HTERT RPE-1 (cell line): Measurements from ENCODE around the gene GXYLT2.
"Not testable (repeated sequence)": the region's sequence is repeated elsewhere in the genome, so short reads cannot be mapped to it uniquely, and the experiment has no call there.

Experiments
- in situ Hi-C: fragments of 300-500 bp; cut with MboI; formaldehyde crosslinking; loops from 4 replicates; pipeline ENCODE4 v1.14.3; 2020; ENCODE audit warnings: low sequenced_read_pairs

GXYLT2 gene

DNA sequence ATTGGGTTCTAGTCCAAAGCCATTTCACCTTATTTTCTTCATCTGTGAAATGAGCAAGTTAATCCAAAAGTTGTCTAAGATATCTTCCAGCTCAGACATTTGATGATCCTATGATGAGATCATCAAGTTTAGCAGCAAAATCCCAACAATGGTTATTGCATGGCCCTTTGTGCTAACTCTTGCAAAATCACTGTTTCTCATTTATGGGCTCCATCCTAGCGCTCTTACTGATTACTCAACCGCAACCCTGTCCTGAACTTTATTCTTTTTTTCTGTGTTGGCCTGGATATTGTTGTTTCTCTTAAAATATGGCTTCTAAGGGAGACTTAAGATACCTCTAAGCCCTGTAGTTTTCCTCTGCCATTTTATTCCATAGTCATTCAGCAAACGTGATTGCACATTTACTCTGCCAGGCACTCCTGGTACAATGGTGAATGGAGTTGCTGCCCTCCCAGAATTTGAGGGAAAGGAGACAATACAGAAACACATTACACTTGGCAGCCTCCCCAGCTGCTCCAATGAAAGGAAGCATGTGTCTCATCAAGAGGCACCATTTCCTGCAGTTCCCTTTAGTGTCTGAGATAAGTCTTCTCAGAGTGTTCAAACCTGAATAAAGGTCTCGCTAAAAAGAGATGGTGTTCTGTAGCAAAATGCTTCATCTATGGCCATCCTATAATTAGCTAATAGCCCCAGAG, 4.4 kb downstream of the GXYLT2 start:
- in situ Hi-C loops = no loop called here

DNA sequence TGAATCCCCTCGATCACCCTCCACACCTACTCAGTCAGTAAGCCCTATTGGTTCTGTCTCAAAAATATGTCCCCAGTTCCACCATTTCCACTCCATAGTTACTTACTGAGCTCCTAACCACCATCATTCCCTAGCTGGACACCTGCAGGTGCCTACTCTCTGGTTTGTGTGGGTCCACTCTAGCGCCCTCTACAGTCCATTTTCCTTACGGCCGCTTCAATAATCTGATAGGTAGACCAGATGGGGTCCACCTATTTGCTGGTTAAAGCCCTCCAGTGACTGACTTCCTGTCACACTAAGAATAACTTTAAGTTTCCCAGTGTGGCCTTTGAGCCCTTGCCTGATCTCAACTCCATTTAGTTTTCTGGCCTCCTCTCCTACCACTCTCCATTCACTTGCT, 5.0 kb downstream of the GXYLT2 start:
- in situ Hi-C loops = no loop called here

DNA sequence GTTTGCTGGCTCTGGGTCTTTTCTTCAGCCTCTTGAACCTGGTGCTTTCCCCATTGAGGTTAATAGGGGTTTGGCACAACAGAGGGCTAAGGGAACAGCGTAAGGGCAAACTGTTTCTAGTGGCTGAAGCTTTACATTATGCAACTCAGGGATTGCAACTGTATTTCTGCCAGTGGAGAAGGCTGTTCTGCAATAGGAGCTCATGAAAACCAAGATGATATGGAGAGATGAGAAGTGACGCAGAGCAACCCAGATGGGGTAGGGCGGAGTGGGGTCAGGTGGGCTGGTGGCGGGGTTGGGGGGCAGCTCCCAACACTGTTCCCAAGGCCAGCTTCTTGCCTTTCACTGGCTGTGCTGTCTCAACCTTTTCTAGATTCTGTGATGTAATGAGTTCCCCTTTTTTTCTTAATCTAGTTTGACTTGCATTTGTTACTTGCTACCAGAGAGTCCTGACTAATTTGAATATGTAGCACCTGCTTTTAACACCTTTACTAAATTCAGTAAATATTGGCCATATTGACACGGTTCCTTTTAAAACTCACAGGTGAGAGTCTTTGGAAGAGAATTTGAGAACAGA, 7.2 kb downstream of the GXYLT2 start:
- in situ Hi-C loops = no loop called here

DNA sequence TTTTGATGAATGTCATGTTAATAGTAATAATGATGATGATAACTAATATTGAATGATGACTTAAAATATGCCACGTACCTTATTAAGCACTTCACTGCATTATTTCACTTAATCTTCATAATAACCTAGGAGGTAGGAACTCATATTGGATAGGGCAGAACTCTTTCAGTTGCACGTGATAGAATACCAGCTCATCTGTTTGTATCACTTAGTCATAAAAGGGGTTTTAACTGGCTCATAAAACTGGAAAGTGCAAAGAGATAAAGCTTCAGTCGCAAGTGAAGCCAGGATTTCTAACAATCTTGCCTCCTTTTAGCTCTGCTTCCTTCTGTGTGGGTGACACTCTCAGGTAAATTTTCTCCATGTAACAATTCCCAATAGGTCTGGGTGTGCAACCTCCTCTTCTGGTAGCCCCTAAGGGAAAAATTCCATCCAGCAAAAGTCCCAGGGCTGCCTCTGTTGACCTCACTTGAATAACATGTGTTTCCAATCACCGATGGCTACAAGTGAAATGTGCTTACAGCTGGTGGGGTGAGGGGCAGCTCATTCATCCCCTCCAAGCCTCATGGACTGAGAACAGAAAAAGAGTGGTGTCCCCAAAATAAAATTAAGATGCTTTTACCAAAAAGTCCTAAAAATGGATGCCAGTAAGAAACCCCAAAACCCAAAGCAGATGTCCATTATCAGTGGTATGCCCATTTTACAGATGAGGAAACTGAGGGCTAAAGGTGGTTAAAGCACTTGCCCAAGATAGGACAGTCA, 9.3 kb downstream of the GXYLT2 start:
- in situ Hi-C loops = no loop called here

DNA sequence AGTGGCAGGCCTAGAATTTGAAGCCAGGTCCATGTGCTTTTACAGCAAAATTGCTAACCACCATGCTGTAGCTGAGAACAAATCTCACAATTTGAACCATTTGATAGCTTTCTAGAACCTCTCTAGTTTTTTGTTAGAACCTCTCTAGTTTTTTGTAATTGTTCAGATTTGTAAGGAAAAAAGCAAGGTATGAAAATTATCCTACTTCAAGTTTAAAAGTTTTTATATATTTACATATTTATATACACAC, 9.8 kb downstream of the GXYLT2 start:
- in situ Hi-C loops = no loop called here

DNA sequence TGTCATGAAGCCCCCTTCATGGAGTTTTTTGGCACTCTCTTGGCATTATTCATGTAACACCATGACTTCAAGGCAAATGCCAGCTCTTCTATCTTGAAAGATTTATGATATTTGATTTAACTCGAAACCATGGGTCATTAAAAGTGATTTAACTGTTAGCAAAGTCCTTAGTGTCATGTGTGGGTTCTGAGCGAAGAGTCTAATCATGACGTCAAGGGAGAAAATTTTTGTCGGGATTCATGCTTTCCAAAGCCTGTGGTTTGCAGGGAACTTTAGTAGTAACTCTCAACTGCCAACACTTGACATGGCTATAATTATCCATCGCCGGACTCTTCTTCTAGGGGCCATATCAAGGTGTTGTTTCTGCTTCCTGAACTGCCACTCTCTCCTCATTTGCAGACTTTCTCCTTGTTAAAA, 11.5 kb downstream of the GXYLT2 start:
- in situ Hi-C loops = no loop called here

DNA sequence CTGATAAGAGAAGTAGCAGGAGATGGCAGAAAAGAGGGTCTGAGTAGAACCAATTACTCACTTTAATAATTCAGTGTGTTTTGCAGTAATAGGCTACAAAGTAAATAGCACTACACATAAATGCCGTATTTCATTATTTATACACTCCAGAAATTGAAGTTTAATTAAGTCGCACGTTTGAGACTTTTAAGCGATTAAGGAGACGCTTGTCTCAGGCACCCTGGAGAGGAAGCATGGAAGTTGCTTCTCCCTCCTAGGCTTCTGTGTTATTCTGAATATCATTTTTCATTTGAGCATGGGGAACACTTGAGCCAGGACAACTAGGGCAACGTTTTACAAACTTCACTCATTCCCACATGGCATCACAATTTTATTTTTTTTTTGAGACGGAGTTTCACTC, 12.2 kb downstream of the GXYLT2 start:
- in situ Hi-C loops = no loop called here

DNA sequence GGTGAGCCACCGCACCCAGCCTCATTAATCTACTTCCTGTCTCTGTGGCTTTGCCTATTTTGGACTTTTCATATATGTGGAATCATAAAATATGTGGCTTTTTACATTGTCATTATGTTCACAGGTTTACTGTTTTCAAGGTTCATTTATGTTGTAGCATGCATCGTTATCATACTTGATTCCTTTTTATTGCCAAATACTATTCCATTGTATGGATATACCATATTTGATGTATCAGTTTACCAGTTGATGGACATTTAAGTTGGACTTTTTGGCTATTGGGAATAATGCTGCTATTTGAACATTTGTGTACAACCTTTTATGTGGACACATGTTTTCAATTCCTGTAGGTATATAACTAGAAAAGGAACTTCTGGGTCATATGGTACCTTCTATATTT, 14.0 kb downstream of the GXYLT2 start:
- in situ Hi-C loops = no loop called here

DNA sequence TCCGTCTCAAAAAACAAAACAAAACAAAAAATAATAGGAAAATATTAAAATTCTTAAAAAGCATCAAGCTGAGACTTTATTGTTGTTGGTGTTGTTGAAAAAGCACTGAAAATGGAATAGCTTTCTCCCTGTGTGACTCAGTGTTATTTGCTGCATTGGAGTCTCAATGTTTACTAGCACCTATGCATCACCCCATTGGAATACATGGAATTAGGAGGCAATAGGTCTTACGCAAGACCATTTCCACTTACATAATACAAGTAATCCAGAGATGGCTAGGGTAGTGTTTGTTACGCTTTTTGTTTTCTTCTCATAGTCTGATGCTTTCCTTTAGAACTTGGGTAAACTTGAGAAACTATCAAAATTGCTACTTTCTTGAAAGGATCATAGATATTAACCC, 15.2 kb downstream of the GXYLT2 start:
- in situ Hi-C loops = no loop called here

DNA sequence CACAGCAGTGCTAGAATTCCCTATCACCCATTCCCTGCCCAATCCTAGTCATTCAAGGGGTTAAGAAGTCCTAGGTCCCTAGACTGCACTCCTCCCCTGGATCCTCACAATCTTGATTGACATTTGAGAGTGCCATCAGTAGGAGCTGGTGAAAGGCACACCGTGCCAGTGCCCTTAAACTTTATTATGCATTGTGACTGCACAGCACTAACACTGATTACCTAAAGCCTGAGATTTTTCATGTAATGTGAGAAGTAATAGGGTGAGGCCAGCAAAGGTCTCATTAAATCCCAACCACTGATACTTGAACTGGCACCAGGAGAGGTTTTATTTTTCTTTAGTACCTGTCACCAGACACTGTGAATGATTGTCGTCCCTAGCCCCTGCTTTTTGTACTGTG, 16.3 kb downstream of the GXYLT2 start:
- in situ Hi-C loops = no loop called here

DNA sequence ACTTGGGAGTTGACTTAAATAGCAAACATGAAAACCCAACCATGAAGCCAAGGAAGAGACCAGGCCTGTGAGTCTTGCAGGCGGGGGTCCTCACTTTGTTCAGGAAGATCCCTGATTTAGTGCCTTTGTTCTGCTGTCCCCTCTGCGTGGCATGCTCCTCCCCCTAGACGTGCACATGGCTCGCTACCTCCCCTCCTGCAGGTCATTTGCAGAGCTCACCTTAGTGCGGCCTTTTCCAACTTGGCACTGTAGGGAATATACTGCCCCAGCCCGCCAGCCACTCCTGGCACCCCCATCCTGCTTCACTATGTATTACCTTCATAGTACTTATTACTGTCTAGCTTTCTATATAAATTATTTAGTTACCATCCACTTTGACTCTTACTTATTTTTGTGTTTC, 18.3 kb downstream of the GXYLT2 start:
- in situ Hi-C loops = no loop called here

DNA sequence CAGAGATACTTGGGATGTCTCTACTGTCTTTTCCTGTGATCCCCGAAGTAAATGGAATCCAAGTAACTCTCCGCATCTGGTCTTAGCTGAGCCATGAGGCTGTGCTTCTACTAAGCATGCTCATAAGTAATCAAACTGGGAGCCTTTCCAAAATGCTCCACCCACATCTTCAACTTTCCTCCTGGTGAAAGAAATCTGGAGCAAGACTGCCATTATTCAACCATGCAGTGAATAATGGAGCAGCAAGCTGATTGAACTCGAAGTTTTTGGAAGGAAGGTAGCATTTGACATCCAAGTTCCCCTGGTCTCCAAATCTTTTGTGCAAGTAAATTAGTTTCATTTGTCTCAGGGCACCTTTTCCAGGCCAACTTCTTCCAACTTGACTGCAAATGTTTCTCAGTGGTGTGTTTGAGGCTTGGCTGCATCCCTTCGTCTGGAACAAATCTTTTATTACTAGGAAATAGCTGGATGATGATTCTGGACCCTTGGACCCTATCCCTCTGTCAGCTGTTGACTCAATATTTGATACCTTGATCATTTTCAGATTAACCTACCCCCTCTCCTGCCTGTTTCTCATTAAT, 19.4 kb downstream of the GXYLT2 start:
- in situ Hi-C loops = no loop called here

DNA sequence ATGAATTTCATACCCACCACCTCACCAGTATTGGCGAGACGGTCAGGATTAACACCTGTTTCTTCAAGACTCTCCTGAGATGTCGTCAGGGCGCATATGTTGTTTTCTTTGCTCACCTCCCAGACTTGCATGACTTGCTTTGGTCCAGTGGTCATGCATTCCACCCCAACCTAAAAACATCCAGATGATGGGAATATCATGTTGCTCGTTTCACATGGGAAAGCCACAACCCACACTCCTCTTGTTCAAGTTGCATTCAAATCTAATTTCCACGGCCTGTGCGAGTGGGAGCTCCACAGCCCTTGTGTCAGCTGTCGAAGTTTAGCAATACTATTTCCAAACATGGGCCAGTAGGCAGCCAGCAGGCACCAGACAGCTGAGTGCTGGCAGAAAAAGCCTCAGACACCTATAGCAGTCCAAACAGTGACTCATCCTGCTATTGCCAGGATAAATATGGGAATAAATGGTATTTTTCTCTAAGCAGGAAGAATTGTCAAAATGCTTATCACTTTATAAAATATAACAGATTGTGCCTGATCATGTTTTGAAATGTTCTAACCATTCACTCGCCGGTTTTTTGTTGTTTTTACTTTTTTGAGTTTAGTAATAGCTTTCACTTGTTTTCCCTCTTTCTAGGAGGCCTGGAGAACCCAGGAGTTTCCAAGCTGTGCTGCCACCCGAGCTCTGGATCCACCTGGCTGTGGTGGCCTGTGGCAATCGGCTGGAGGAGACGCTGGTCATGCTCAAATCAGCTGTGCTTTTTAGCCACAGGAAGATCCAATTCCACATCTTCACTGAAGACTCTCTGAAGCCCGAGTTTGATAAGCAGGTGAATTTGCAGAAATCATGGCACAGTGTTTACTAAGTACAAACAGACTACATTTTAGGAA, 20.1 kb downstream of the GXYLT2 start:
- in situ Hi-C loops = no loop called here

DNA sequence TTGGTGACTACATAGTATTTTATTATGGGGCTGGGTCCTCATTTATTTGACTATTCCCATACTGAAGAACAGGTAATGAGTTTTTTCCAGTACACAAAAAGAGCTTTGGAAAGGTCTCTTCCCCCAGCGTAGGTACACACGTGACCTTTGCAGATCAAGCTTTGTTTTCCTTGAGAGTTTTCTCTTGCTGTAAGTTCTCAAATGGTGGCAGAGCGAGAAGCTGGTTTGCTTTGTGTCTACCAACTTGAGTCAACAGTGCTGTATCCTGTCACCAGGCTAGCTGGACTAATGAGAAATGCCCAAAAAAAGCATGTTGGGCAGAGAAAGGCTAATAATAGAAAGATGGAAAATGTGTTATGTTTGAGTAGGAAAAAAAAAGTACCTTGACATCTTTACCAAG, 21.7 kb downstream of the GXYLT2 start:
- in situ Hi-C loops = no loop called here

DNA sequence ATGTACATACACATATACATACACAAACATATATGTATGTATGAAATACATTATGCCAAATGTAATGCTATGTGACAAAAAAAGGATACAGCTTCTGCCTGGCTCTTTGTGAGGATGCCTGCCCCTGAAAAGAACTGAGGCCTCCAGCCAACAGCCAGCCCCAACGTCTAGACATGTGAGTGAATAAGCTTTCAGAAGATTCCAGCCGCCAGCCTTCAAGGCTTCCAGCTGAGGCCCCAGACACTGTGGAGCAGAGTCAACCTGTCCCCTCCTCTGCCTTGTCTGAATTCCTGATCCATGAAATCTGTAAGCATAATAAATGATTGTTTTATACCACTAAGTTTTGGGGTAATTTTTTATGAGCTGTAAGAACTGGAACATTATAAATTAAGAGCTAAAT, 24.7 kb downstream of the GXYLT2 start:
- in situ Hi-C loops = no loop called here

DNA sequence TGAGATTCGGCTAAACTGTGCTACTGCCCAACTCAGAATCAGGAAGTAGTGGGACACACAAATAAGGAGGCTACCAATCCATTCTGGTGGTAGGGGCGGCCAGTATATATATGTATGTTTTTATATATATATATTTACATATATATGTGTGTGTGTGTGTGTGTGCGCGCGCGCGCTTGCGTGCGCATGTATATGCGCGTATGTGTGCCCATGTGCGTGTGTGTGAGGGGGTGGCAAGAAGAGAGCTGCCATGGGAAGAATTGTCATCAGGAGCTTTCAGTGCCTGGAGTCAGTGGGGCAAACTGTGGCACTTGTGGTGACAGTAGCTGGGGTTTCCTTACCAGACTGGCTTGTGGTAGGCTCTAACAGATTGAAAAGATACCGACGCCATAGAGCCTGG, 26.5 kb downstream of the GXYLT2 start:
- in situ Hi-C loops = no loop called here

DNA sequence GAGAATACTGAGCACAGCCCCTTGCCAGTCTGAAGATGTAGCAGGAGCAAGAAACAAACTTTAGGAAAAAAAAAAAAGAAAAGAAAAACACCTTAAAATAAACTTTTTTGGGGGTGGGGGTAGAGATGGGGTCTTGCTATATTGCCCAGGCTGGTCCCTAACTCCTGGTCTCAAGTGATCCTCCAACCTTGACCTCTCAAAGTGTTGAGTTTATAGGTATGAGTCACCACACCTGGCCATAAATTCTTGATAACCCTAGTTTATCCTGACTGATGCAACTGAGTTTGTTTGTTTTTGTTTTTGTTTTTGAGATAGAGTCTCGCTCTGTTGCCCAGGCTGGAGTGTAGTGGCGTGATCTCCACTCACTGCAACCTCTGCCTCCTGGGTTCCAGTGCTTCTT, 28.4 kb downstream of the GXYLT2 start:
- in situ Hi-C loops = no loop called here

DNA sequence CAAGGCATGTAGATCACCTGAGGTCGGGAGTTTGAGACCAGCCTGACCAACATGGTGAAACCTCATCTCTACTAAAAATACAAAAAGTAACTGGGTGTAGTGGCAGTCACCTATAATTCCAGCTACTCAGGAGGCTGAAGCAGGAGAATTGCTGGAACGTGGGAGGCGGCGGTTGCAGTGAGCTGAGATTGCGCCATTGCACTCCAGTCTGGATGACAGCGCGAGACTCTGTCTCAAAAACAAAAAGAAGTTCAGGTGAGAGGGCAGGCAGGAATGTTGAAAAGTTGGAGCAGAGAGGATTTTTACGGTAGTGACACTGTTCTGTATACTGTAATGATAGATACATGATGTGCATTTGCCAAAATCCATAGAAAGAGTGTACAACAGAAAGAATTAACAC, 31.7 kb downstream of the GXYLT2 start:
- in situ Hi-C loops = no loop called here

DNA sequence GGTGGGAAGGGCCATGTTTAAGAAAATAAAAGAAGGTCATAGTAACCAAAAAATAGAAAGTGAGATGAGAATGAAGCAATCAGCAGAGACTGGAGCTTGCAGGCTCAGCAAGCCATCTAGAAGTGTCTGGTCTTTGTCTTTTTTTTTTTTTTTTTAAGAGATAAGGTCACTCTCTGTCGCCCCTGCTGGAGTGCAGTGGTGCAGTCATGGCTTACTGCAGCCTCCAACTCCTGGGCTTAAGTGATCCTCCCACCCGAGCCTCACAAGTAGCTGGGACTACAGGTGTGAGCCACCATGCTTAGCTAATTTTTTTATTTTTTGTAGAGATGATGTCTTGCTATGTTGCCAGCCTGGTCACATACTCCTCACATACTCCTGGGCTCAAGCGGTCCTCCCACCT, 36.2 kb downstream of the GXYLT2 start:
- in situ Hi-C loops = no loop called here

DNA sequence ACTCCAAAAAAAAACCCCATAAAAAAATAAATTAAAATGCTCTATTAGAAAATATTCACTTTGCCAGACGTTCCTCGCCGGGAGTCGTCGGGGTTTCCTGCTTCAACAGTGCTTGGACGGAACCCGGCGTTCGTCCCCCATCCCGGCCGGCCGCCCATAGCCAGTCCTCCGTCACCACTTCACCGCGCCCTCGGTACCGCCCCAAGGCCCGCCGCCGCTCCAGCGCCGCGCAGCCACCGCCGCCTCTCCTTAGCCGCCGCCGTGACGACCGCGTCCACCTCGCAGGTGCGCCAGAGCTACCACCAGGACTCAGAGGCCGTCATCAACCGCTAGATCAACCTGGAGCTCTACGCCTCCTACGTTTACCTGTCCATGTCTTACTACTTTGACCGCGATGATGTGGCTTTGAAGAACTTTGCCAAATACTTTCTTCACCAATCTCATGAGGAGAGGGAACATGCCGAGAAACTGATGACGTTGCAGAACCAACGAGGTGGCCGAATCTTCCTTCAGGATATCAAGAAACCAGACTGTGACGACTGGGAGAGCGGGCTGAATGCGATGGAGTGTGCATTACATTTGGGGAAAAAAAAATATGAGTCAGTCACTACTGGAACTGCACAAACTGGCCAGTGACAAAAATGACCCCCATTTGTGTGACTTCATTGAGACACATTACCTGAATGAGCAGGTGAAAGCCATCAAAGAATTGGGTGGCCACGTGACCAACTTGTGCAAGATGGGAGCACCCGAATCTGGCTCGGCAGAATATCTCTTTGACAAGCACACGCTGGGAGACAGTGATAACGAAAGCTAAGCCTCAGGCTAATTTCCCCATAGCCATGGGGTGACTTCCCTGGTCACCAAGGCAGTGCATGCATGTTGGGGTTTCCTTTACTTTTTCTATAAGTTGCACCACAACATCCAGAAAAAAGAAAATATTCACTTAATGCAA, 41.2 kb downstream of the GXYLT2 start:
- in situ Hi-C loops = not testable (repeated sequence)
